Fibroblast of upper back skin (primary cell): Measurements from ENCODE around the gene TNFRSF11A.

Experiments
- DNase-seq: peaks from one replicate; pipeline ENCODE4 v3.0.0-alpha.2; 2013

TNFRSF11A gene

GRCh38 chr18:62345909-62346308 lies 20.8 kb downstream of the TNFRSF11A start:
- no peak for DNase-seq

GRCh38 chr18:62346333-62347088 lies 21.4 kb downstream of the TNFRSF11A start:
- DNase-seq = no peak

- no peak for DNase-seq
Observed at GRCh38 chr18:62347089-62347506, 22.0 kb downstream of the TNFRSF11A start.

DNA sequence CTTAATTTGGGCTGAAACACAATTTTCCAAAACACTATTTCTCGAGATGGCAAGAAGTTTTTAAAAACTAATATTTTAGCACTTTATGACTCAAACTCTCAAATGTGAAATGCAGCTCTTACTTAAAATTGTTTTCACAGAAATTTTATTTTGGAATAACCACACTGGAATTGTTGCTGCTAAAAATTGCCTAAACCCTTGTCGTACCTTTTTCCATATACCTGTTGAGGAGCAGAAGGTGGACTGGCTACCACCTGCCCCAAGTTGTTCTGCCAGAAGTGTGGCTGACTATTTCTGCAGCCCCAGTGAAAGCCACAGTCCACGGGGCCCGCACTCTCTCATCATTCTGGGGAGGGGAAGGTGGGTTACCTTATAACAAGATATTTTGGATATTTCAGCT lies 23.4 kb downstream of the TNFRSF11A start:
- DNase-seq = no peak

DNA sequence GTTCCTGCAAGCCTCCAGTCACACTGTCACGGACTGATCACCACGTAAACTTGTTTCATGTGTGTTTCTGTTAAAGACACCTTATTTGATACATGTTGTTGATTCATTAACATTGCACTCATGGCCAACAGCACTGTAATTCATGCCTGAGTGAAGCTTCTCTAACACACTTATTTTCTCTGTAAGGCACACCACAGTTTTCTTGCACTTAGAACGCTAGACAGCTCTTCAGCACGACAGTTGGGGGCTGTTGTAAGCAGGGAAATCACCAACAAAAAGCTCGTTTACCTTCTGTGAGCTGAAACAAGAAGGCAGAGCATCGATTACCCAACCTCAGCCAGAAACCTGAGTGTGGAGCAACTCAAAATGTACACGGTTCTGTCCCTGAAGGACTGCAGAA lies 28.1 kb downstream of the TNFRSF11A start:
- DNase-seq = no peak

- DNase-seq = no peak
Observed at GRCh38 chr18:62354151-62354550, 29.0 kb downstream of the TNFRSF11A start.

GRCh38 chr18:62357079-62357719 lies 32.1 kb downstream of the TNFRSF11A start:
- DNase-seq = no peak

GRCh38 chr18:62360805-62361204 lies 35.7 kb downstream of the TNFRSF11A start:
- no peak for DNase-seq

DNA sequence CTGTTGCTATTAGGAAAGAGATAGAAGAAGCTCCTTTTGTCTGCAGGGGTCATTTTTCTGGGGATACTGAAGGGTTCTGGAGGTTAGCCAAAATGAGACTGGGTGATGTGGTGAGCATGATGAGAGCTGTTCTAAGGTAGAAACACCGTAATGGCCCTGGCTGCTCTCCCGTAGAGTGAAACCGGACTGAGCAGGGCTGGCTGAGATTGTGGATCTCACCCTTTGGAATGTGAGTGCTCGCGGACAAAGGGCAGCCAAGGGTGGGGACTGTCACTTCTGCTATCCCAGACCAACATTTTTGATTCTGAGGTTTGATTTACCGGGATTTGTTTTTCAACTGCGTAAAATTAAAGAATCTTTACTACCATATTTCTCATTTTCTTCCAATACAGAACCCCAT lies 36.2 kb downstream of the TNFRSF11A start:
- DNase-seq = no peak

GRCh38 chr18:62364558-62364957 lies 39.4 kb downstream of the TNFRSF11A start:
- no peak for DNase-seq

DNA sequence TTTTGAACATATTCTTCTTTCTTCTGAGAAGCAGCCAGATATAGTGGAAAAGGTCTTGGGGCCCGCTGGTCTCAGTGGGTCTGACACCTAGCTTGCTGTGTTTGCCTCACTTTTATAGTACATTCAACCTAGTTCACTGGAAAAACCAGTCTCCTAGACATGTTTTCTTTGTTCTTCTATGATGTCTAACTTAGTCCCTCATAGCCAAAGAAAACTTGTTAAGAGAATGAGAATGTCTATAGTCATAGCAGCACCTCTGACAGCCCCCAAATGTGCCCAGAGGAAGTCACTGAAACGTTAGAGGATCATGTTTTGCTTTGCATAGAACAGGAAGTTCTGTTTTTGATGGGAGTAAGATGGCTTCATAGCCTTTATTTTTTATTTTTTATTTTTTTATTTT lies 40.3 kb downstream of the TNFRSF11A start:
- DNase-seq = no peak

DNA sequence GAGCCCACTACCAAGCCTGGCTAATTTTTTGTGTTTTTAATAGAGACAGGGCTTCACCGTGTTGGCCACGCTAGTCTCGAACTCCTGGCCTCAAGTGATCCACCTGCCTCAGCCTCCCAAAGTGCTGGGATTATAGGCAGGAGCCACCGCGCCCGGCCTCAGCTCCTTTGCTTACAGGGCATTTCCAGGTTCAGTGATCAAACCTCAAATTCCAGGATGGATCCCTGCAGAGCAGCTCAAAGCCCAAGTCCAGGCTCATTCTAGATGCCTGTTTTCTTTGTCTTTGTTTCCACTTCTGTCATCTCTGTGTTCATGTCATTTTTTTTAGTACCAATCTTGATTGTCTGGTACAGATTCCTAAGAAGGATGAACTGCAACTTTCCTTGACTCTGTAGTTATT lies 41.9 kb downstream of the TNFRSF11A start:
- DNase-seq = no peak

DNA sequence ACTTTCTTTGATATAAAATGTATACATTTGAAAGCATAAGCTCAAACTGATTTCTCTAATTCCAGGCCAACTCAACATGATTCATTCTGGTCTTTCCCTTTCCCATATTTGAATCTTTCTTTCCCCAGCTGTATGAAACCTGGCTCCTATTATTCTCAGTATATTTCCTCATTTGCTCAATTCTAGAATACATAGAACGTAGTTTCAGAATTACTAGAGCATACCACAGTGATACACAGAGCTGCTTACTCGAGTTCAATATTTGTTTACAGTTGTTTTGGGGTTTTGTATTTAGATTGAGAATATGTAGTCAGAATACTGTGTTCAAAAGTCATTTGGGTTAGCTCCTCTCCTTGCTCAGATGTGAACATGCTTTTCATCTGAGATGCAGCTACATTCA lies 43.0 kb downstream of the TNFRSF11A start:
- DNase-seq = no peak

DNA sequence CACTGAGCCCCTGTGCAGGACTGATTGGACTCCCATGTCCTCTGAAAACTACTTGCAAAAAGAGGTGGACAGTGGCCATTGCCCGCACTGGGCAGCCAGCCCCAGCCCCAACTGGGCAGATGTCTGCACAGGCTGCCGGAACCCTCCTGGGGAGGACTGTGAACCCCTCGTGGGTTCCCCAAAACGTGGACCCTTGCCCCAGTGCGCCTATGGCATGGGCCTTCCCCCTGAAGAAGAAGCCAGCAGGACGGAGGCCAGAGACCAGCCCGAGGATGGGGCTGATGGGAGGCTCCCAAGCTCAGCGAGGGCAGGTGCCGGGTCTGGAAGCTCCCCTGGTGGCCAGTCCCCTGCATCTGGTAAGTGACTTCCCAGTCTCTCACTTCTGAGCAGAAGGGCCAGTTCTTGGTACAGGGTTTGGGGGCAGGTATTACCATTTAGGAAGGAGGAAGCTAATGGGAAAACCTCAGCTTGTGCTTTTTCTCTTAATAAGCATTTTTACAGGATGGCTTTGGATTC lies 44.1 kb downstream of the TNFRSF11A start:
- no peak for DNase-seq

GRCh38 chr18:62370366-62370765 lies 45.3 kb downstream of the TNFRSF11A start:
- DNase-seq = peak; percentile 28

DNA sequence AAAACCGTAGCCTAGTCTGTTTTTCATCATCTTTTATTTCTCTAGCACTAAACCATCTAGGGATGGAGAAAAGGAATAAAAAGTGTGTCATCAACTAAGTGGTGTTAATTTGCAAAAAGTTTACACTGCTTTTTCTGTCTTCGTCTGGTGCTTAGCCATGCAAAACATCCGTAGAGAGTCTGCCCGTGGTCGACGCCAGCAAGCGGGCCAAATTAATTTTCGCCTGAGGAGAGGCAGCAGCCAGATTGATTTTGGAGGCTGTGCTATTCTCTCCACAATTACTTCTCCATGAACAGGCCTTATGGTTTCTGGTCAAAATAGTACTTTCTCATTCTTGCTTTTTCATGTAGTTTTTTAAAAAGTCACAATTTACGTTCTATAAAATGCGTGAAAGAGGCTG lies 46.3 kb downstream of the TNFRSF11A start:
- DNase-seq = no peak

DNA sequence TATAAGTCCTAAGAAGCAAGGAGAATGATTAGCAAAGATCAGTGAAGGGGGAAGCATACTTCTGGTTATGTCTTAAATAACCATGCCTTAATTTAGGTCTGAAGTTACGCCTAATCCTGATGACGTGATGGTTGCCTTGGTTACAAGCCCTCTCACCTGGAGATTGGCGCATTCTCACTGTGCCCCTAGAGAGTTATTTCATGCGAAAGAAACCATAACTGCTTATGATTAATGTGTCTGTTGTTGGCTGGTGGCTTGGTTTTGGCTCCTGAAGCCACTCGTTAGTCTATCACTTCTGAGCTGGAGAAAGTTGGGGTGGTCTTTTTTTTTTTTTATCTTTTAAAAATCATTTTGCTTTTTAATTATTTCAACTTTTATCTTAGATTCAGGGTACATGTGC lies 47.0 kb downstream of the TNFRSF11A start:
- DNase-seq = peak; percentile 44

GRCh38 chr18:62372882-62373281 lies 47.8 kb downstream of the TNFRSF11A start:
- DNase-seq = no peak

GRCh38 chr18:62374410-62374965 lies 49.4 kb downstream of the TNFRSF11A start:
- DNase-seq = no peak

DNA sequence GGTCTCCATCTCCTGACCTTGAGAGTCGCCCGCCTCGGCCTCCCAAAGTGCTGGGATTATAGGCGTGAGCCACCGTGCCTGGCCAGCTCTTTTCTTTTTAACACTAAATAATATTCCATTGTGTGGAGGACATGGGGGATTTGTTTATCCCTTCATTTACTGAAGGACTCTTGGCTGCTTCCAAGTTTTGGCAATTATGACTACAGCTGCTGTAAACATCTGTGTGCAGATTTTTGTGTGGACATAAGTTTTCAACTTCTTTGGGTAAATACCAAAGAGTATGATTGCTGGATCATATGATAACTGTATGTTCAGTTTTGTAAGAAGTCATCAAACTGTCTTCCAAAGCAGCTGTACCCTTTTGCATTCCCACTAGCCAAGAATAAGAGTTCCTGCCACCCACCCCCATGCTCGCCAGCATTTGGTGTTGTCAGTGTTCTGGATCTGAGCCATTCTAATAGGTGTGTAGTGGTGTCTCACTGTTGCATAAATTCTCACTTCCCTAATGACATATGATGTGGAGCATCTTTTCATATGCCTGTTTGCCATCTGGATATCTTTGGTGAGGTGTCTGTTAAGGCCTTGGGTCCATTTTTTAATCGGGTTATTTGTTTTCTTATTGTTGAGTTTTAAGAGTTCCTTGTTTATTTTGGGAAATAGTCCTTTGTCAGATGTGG lies 52.2 kb downstream of the TNFRSF11A start:
- no peak for DNase-seq

DNA sequence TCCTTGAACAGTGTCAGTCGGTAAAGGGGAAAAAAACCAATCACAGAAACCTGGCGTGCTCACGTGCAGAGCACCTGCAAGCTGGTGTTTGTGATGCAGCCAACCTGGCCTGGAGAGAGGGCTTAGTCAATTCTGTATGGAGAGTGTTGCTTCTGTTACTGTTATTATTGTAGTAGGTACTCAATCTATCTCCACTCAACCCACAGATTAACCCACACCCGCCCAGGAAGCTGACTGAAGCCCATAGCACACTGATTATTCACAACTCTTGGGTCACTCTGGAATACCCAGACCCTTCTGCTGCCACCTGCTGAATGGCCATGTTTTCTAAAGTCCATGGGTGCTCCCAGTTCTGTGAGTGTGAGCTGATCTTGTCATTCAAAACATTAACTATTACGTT lies 53.9 kb downstream of the TNFRSF11A start:
- no peak for DNase-seq

- no peak for DNase-seq
Observed at GRCh38 chr18:62381373-62381772, 56.3 kb downstream of the TNFRSF11A start.

DNA sequence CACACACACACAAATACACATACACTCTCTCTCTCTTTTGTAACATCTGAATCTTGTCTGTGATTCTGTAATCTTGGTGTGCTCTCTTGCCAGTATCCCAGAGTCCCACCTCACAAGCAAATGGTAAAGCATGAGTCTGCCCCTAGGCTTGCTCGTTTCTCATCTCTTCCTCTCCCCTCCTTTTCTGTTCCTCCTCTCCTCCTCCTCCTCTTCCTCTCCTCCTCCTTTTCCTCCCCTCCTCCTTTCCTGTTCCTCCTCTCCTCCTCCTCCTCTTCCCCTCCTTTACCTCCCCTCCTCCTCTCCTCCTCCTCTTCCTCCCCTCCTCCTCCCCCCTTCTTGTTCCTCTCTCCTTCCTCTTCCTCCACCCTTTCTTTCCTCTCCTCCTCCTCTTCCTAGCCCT lies 59.0 kb downstream of the TNFRSF11A start:
- no peak for DNase-seq
